GM12878 (cell line): ENCODE data around the gene TMEM106A. TPM values are rescaled to one million over a fixed set of nuclear protein-coding genes. Genes with fewer than 3 reads are reported as not detected.

Source experiments
- ATAC-seq: fragments of 200-7000 bp; cut with Tn5 transposase; 3 replicates; pipeline ENCODE4 v1.9.1; 2020; ENCODE audit warnings: mild to moderate bottlenecking, moderate library complexity
- BruUV-seq: library from RNA; stranded (reverse); fragments of 400-500 nt; replicated peaks from 2 replicates; lab custom pipeline; 2021; lab: Mats Ljungman, UMichigan
- CTCF ChIA-PET: fragments of 300-600 bp; sonication (Branson Sonifier 250); formaldehyde crosslinking; extraction: SDS; loops from one replicate; lab custom pipeline; 2021; ENCODE audit warnings: inconsistent platforms; lab: Yijun Ruan, JAX
- POLR2A ChIA-PET: fragments of 350-600 bp; formaldehyde crosslinking; extraction: SDS; loops from one replicate; lab custom pipeline; 2021; ENCODE audit warnings: inconsistent platforms; lab: Charles Lee
- RAD21 ChIA-PET: fragments of 300-600 bp; sonication (Branson Sonifier 250); formaldehyde crosslinking; loops from one replicate; lab custom pipeline; 2023; ENCODE audit warnings: antibody characterized with exemption; ENCODE audit not compliant: unreplicated experiment; lab: Charles Lee
- SMC1A ChIA-PET: fragments of 300-600 bp; sonication (Branson Sonifier 250); formaldehyde crosslinking; loops from one replicate; lab custom pipeline; 2023; ENCODE audit not compliant: unreplicated experiment, uncharacterized antibody; lab: Charles Lee
- DNase-seq: peaks from one replicate; pipeline ENCODE4 v3.0.0-alpha.2; 2011; ENCODE audit warnings: low read depth, low spot score
- FAIRE-seq: peaks from 3 replicates; lab custom pipeline; 2011; peaks lifted over from hg19 to GRCh38; lab: Jason Lieb, UNC
- H2AFZ ChIP-seq: 2 replicates; pipeline ENCODE4 v1.6.0; 2011; ENCODE audit warnings: low read depth, low read length, control low read depth; ENCODE audit not compliant: control insufficient read depth
- H3K27ac ChIP-seq: 2 replicates; pipeline ENCODE4 v1.5.1; 2011; ENCODE audit warnings: control low read depth; ENCODE audit not compliant: control insufficient read depth, insufficient read depth
- H3K27me3 ChIP-seq, 2 experiments: replicated peaks in 1 of 2; 2 replicates each; pipeline versions ENCODE4 v1.6.0 to v1.6.1; 2011; ENCODE audit warnings: low read length in 1 of 2; ENCODE audit not compliant: control insufficient read depth in 2 of 2, insufficient read depth in 2 of 2
- H3K36me3 ChIP-seq, 2 experiments: 2 replicates each; pipeline ENCODE4 v1.5.1; 2011; ENCODE audit warnings: low read length in 1 of 2; ENCODE audit not compliant: control insufficient read depth in 2 of 2, insufficient read depth in 2 of 2
- H3K4me1 ChIP-seq: 2 replicates; pipeline ENCODE4 v1.6.1; 2011; ENCODE audit warnings: mild to moderate bottlenecking, low read length, moderate library complexity, mixed read lengths; ENCODE audit not compliant: control insufficient read depth, insufficient read depth
- H3K4me2 ChIP-seq: 2 replicates; pipeline ENCODE4 v1.6.0; 2011; ENCODE audit warnings: control low read depth; ENCODE audit not compliant: control insufficient read depth, insufficient read depth
- H3K4me3 ChIP-seq: fragments of 200-600 bp; sonication (generic); 2 replicates; pipeline ENCODE4 v1.5.1; 2016
- H3K79me2 ChIP-seq: 2 replicates; pipeline ENCODE4 v1.6.0; 2011; ENCODE audit warnings: low read length; ENCODE audit not compliant: control insufficient read depth, insufficient read depth
- H3K9ac ChIP-seq: 2 replicates; pipeline ENCODE4 v1.8.0; 2011; ENCODE audit warnings: low read length, control low read depth, mixed read lengths; ENCODE audit not compliant: control insufficient read depth, insufficient read depth
- H3K9me3 ChIP-seq: replicated peaks from 3 replicates; pipeline ENCODE4 v1.5.1; 2011; ENCODE audit warnings: mild to moderate bottlenecking, low read length; ENCODE audit not compliant: control insufficient read depth, insufficient read depth
- H4K20me1 ChIP-seq: 2 replicates; pipeline ENCODE4 v1.6.0; 2011; ENCODE audit not compliant: control insufficient read depth, insufficient read depth
- BRCA1 ChIP-seq: IDR thresholded peaks from 2 replicates; pipeline ENCODE4 v1.6.1; 2011; ENCODE audit warnings: low read depth, low read length, improper control_type of control experiment
- CHD1 ChIP-seq: IDR thresholded peaks from 2 replicates; pipeline ENCODE4 v1.6.1; 2012; ENCODE audit warnings: low read depth, low read length, improper control_type of control experiment
- CTCF ChIP-seq, 3 experiments: IDR thresholded peaks in 2 of 3; conservative IDR thresholded peaks in 1 of 3; 2 replicates each; pipeline ENCODE4 v1.5.1; 2011; ENCODE audit warnings: low read depth in 3 of 3, low read length in 3 of 3, mild to moderate bottlenecking in 3 of 3, control low read depth in 2 of 3, moderate library complexity in 2 of 3, inconsistent platforms in 1 of 3, mixed read lengths in 1 of 3; ENCODE audit not compliant: control insufficient read depth in 2 of 3, insufficient read depth in 1 of 3; ENCODE audit errors: extremely low read depth in 1 of 3
- ETV6 ChIP-seq, 2 experiments: fragments of 450-650 bp in 1 of 2; IDR thresholded peaks in 1 of 2; conservative IDR thresholded peaks in 1 of 2; 2 replicates each; pipeline ENCODE4 v1.6.1; 2014; ENCODE audit warnings: antibody characterized with exemption in 1 of 2, borderline replicate concordance in 1 of 2, low read depth in 1 of 2, mild to moderate bottlenecking in 1 of 2, moderate library complexity in 1 of 2
- IKZF2 ChIP-seq, 2 experiments: fragments of 450-650 bp; IDR thresholded peaks; 2 replicates each; pipeline ENCODE4 v1.6.1; 2017; ENCODE audit warnings: mild to moderate bottlenecking in 2 of 2, moderate library complexity in 2 of 2
- IRF4 ChIP-seq: IDR thresholded peaks from 2 replicates; pipeline ENCODE4 v1.6.1; 2011; ENCODE audit warnings: low read depth, low read length
- MLLT1 ChIP-seq: fragments of 450-650 bp; IDR thresholded peaks from 2 replicates; pipeline ENCODE4 v1.6.1; 2016; ENCODE audit warnings: mild to moderate bottlenecking
- NBN ChIP-seq: fragments of 450-650 bp; IDR thresholded peaks from 2 replicates; pipeline ENCODE4 v1.6.1; 2016
- NR2C1 ChIP-seq: fragments of 450-650 bp; IDR thresholded peaks from 2 replicates; pipeline ENCODE4 v1.6.1; 2017; ENCODE audit warnings: antibody characterized with exemption, mild to moderate bottlenecking, moderate library complexity
- PAX8 ChIP-seq: fragments of 450-650 bp; IDR thresholded peaks from 2 replicates; pipeline ENCODE4 v1.6.1; 2017; ENCODE audit warnings: mild to moderate bottlenecking, moderate library complexity
- PML ChIP-seq: IDR thresholded peaks from 2 replicates; pipeline ENCODE4 v1.6.1; 2012; ENCODE audit warnings: low read length, inconsistent platforms
- POU2F2 ChIP-seq: IDR thresholded peaks from 3 replicates; pipeline ENCODE4 v1.6.1; 2011; ENCODE audit warnings: low read depth, mild to moderate bottlenecking, low read length, borderline replicate concordance
- SPI1 ChIP-seq: IDR thresholded peaks from 2 replicates; pipeline ENCODE4 v1.6.1; 2011; ENCODE audit warnings: low read depth, mild to moderate bottlenecking, low read length, moderate library complexity, borderline replicate concordance; ENCODE audit not compliant: insufficient read depth
- TAF1 ChIP-seq: IDR thresholded peaks from 2 replicates; pipeline ENCODE4 v1.6.1; 2011; ENCODE audit warnings: mild to moderate bottlenecking, low read depth, low read length, borderline replicate concordance
- TCF7 ChIP-seq: IDR thresholded peaks from 2 replicates; pipeline ENCODE4 v1.6.1; 2014; ENCODE audit warnings: antibody characterized with exemption, borderline replicate concordance
- USF1 ChIP-seq: IDR thresholded peaks from 2 replicates; pipeline ENCODE4 v1.6.1; 2011; ENCODE audit warnings: borderline replicate concordance, low read depth, mild to moderate bottlenecking, moderate library complexity, mixed read lengths, low read length; ENCODE audit not compliant: insufficient read depth; ENCODE audit errors: extremely low read length
- ZZZ3 ChIP-seq: IDR thresholded peaks from 2 replicates; pipeline ENCODE4 v1.6.1; 2011; ENCODE audit warnings: low read depth; ENCODE audit not compliant: control insufficient read depth, insufficient read length
- WGBS: methylation state at CpG from one replicate; pipeline ENCODE4 v1.1.6; 2016; ENCODE audit warnings: low lambda C conversion rate; ENCODE audit not compliant: insufficient replicate concordance, insufficient coverage; ENCODE audit errors: missing lambda C conversion rate; 5-methylcytosine and 5-hydroxymethylcytosine counted together
- in situ Hi-C: fragments of 300-500 bp; cut with MboI; formaldehyde crosslinking; loops from 9 replicates; pipeline ENCODE4 v1.14.3; 2018; ENCODE audit warnings: mixed read lengths
- intact Hi-C: fragments of 100-400 bp; cut with micrococcal nuclease; formaldehyde crosslinking; loops from one replicate; pipeline ENCODE4 v1.14.2; 2022; ENCODE audit not compliant: unreplicated experiment
- polyA plus RNA-seq, 11 experiments: library from polyadenylated mRNA; depleted of rRNA in 4 of 11; unstranded in 6 of 11; stranded (reverse) in 5 of 11; fragments of >200 nt; fragmentation: Nextera tagmentation in 4 of 11; fragmentation: Illumina TruSeq in 1 of 11; extraction: Ambion mirVana in 4 of 11; extraction: Trizol in 1 of 11; gene quantifications; 1 replicate in 1 of 11; 2 replicates in 10 of 11; pipeline versions ENCODE4 v1.2.1 to v1.2.3, GENCODE V29; 2011 to 2016; ENCODE audit warnings: inconsistent platforms in 2 of 11, missing spikeins in 2 of 11, low read depth in 1 of 11
- total RNA-seq, 4 experiments: library from RNA; depleted of rRNA in 3 of 4; stranded (reverse); fragments of >200 nt in 3 of 4; fragmentation: Illumina TruSeq in 1 of 4; extraction: Trizol in 1 of 4; gene quantifications; 2 replicates each; pipeline versions ENCODE4 v1.2.1 to v1.2.3, GENCODE V29; 2013 to 2021

The TMEM106A gene
- total and polyA plus RNA-seq, 10 of the 15 experiments (the other 5 are each of a cell fraction or from before 2014, with no cell fraction given): 2.3 to 18.7 (median 9.3) TPM

GRCh38 chr17:43171586-43172487 is 39.8 kb upstream of the TMEM106A start:
- Histone ChIP-seq H3K4me2 (peak overlapping the region; percentile 99), H3K36me3 (no peaks in the 10 kb centered on the region), H3K4me3 (peak overlapping the region; percentile 78), H2AFZ (peak overlapping the region; percentile 80)
- ATAC-seq (no peak), DNase-seq (no peak)
- ChIA-PET CTCF (interaction anchor here (0.7 to 2.0 kb wide), 9 partner anchors 40 to 311 kb away, joined by 3 to 9 read pairs (median 3); partner anchors contain the start of genes IFI35, RPL27 and TMEM106A), SMC1A (interaction anchor here (0.8 to 1.7 kb wide), 13 partner anchors 22 to 174 kb away, joined by 3 to 10 read pairs (median 4); partner anchors contain the start of genes BRCA1, IFI35 and TMEM106A)
- TSS peak; percentile 94 for BruUV-seq
- TF ChIP-seq NBN (no peak), CHD1 (0 out of 2 replicates have a peak, but pooled peaks have one; percentile 48), SPI1 (peak; percentile 90), IKZF2 (IDR thresholded peaks at IDR 0.05) (peak; percentile 31 to 32), BRCA1 (no peak), TAF1 (no peak), USF1 (no peak), ETV6 (conservative IDR thresholded peaks at IDR 0.05 in 1 of 2, IDR thresholded peaks at IDR 0.05 in 1 of 2; ENCODE audit: borderline replicate concordance in 1 of 2, low read depth in 1 of 2) (no peak), CTCF (IDR thresholded peaks at IDR 0.05 in 2 of 3, conservative IDR thresholded peaks at IDR 0.05 in 1 of 3; ENCODE audit: control insufficient read depth in 2 of 3, extremely low read depth in 1 of 3, insufficient read depth in 1 of 3, low read depth in 3 of 3, low read length in 3 of 3) (peak in 1 of 3 experiments; percentile 27; a peak in 1 of 6 replicates), PAX8 (0 out of 2 replicates have a peak, but pooled peaks have one; percentile 1), TCF7 (no peak), ZZZ3 (no peak), PML (no peak), NR2C1 (no peak), MLLT1 (0 out of 2 replicates have a peak, but pooled peaks have one; percentile 20), IRF4 (0 out of 2 replicates have a peak, but pooled peaks have one; percentile 15), POU2F2 (no peak)
- TF ChIP-seq, all 136 proteins: peak for 7
- no peaks in the 10 kb centered on the region for H3K4me1 ChIP-seq
- in situ Hi-C loops (loop anchor here (5.0 kb wide), 1 partner anchor 35 kb away; no protein-coding TSS in a partner anchor), intact Hi-C loops (loop anchor here (1.0 kb wide), 1 partner anchor 47 kb away; the partner anchor contains the start of gene BRCA1)
- WGBS: 8% methylated on average over 11 of the region's 12 CpGs
- peak overlapping the region; percentile 96 for H3K27ac ChIP-seq
- no peak for FAIRE-seq
- H3K9ac ChIP-seq: peak overlapping the region; percentile 93
- ChIA-PET POLR2A (interaction anchor here (0.5 to 1.7 kb wide), 8 partner anchors 41 to 495 kb away, joined by 3 to 17 read pairs (median 4); partner anchors contain the start of genes BRCA1, PLEKHH3 and TMEM106A), RAD21 (interaction anchor here (0.7 to 1.9 kb wide), 4 partner anchors 40 to 196 kb away, joined by 3 to 15 read pairs (median 6); partner anchors contain the start of gene TMEM106A)
- H3K9me3 ChIP-seq: no peaks in the 10 kb centered on the region
- no peaks in the 10 kb centered on the region for H4K20me1 ChIP-seq
- peaks cover 30% of the 10 kb centered on the region for H3K79me2 ChIP-seq
- H3K27me3 ChIP-seq: no peaks in the 10 kb centered on the region
